Measurements from ENCODE around the gene STK24. TPM values are rescaled to one million over a fixed set of nuclear protein-coding genes. Genes with fewer than 3 reads are reported as not detected.

STK24 gene
- total and polyA plus RNA-seq, 2 of the 8 experiments (the other 6 are each of a cell fraction or from before 2014, with no cell fraction given): 62.8 to 143 TPM

GRCh38 chr13:98506728-98507230, 70.1 kb downstream of the STK24 start:
- H3K9ac ChIP-seq (replicated peaks in 1 of 4; ENCODE audit: extremely low read depth in 1 of 4, low read depth in 3 of 4, low read length in 3 of 4): no peak overlapping the region
- FAIRE-seq (no peak), DNase-seq (ENCODE audit: low read depth in 1 of 2, low spot score in 2 of 2) (no peak)
- peaks cover 21% of the 10 kb centered on the region for H3K79me1 ChIP-seq (ENCODE audit: low read depth, low read length)
- H3K14ac ChIP-seq (ENCODE audit: insufficient read length): no peak overlapping the region
- no peak overlapping the region for H2AK5ac ChIP-seq (ENCODE audit: low read depth, low read length)
- no peak overlapping the region for H4K91ac ChIP-seq (replicated peaks; ENCODE audit: insufficient read length, low read length)
- H3K4me2 ChIP-seq (ENCODE audit: insufficient read depth in 1 of 2, low read depth in 2 of 2, low read length in 2 of 2): 0 out of 4 replicates have a peak overlapping the region, but pooled peaks of 1 of the 2 experiments have one; percentile 1
- H3K56ac ChIP-seq (replicated peaks; ENCODE audit: insufficient read length, low read depth, low read length): no peak overlapping the region
- H3K4me3 ChIP-seq (ENCODE audit: extremely low read depth in 1 of 4, insufficient read depth in 2 of 4, low read depth in 3 of 4, low read length in 4 of 4): no peak overlapping the region
- H2BK5ac ChIP-seq (ENCODE audit: low read depth, low read length): 0 out of 2 replicates have a peak overlapping the region, but pooled peaks have one; percentile 37
- no peaks in the 10 kb centered on the region for H3K9me3 ChIP-seq (ENCODE audit: insufficient read depth in 2 of 2, low read depth in 1 of 2, low read length in 1 of 2)
- H2AFZ ChIP-seq (ENCODE audit: low read length): no peak overlapping the region
- peak overlapping the region; percentile 56 for H3K18ac ChIP-seq (ENCODE audit: extremely low read depth, low read length)
- no peaks in the 10 kb centered on the region for H3K36me3 ChIP-seq (ENCODE audit: control insufficient read depth in 2 of 4, insufficient read depth in 4 of 4, low read length in 3 of 4)
- H3K27ac ChIP-seq (ENCODE audit: low read depth, low read length): no peak overlapping the region
- no peak overlapping the region for H2BK20ac ChIP-seq (ENCODE audit: low read length)
- H4K5ac ChIP-seq (ENCODE audit: insufficient read length, low read depth, low read length): no peak overlapping the region
- no peak overlapping the region for H2BK12ac ChIP-seq (ENCODE audit: low read depth, low read length)
- H3K23me2 ChIP-seq (ENCODE audit: low read depth, low read length): no peaks in the 10 kb centered on the region
- H3K23ac ChIP-seq (ENCODE audit: insufficient read length): no peak overlapping the region
- 0 out of 2 replicates have a peak overlapping the region, but pooled peaks have one; percentile 63 for H4K8ac ChIP-seq (ENCODE audit: extremely low read depth, insufficient read depth, low read length)
- no peak overlapping the region for H3K4ac ChIP-seq (replicated peaks; ENCODE audit: insufficient read length, low read depth, low read length)
- 86% methylated on average over 16 of the region's 16 CpGs; no CpG with 5 or more reads in 1 of the 2 experiments for WGBS, 2 experiments (ENCODE audit: extremely low coverage in 1 of 2, insufficient coverage in 1 of 2, insufficient read length in 1 of 2, insufficient replicate concordance in 2 of 2, low coverage in 1 of 2, low lambda C conversion rate in 2 of 2, missing lambda C conversion rate in 1 of 2)
- peaks cover 6 to 22% (median 17%) of the 10 kb centered on the region in 4 experiments for H3K4me1 ChIP-seq (replicated peaks in 1 of 4; ENCODE audit: control insufficient read depth in 3 of 4, insufficient read depth in 4 of 4, low read length in 3 of 4)
- H2BK15ac ChIP-seq (ENCODE audit: low read length): no peak overlapping the region
- H3K27me3 ChIP-seq (replicated peaks in 1 of 4; ENCODE audit: control insufficient read depth in 3 of 4, extremely low read depth in 1 of 4, insufficient read depth in 3 of 4, low read length in 3 of 4): no peaks in the 10 kb centered on the region
- CTCF ChIA-PET (ENCODE audit: partially characterized antibody): interaction anchor here (0.7 to 4.1 kb wide), 17 partner anchors 9 to 147 kb away, joined by 3 to 18 read pairs (median 4); no protein-coding TSS in a partner anchor
- peaks cover 16 to 99% of the 10 kb centered on the region in 2 experiments; a peak in 3 of 4 replicates for H3K79me2 ChIP-seq (ENCODE audit: control insufficient read depth in 1 of 2, insufficient read depth in 2 of 2, low read length in 2 of 2)
- H2BK120ac ChIP-seq (replicated peaks; ENCODE audit: low read depth, low read length): no peak overlapping the region
- TF ChIP-seq GTF2F1 (IDR thresholded peaks at IDR 0.05; ENCODE audit: borderline replicate concordance, low read depth, low read length) (no peak), TEAD4 (IDR thresholded peaks at IDR 0.05; ENCODE audit: low read depth, low read length) (no peak), SIN3A (conservative IDR thresholded peaks at IDR 0.05 in 1 of 2, IDR thresholded peaks at IDR 0.05 in 1 of 2; ENCODE audit: low read depth in 1 of 2, low read length in 2 of 2) (no peak), CBX8 (IDR thresholded peaks at IDR 0.05; ENCODE audit: borderline replicate concordance, low read depth, low read length) (no peak), CHD1 (IDR thresholded peaks at IDR 0.05; ENCODE audit: low read depth, low read length) (no peak), SP4 (IDR thresholded peaks at IDR 0.05; ENCODE audit: low read length) (no peak)
- TF ChIP-seq, protein P1, sequence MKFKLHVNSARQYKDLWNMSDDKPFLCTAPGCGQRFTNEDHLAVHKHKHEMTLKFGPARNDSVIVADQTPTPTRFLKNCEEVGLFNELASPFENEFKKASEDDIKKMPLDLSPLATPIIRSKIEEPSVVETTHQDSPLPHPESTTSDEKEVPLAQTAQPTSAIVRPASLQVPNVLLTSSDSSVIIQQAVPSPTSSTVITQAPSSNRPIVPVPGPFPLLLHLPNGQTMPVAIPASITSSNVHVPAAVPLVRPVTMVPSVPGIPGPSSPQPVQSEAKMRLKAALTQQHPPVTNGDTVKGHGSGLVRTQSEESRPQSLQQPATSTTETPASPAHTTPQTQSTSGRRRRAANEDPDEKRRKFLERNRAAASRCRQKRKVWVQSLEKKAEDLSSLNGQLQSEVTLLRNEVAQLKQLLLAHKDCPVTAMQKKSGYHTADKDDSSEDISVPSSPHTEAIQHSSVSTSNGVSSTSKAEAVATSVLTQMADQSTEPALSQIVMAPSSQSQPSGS (IDR thresholded peaks at IDR 0.05; ENCODE audit: low read length): no peak
- peaks cover 17 to 26% of the 10 kb centered on the region in 2 experiments for H4K20me1 ChIP-seq (replicated peaks in 1 of 2; ENCODE audit: control insufficient read depth in 1 of 2, insufficient read depth in 2 of 2, low read length in 2 of 2)
- POLR2A ChIA-PET (ENCODE audit: partially characterized antibody): interaction anchor here (1.2 kb wide), 1 partner anchor 10 kb away, joined by 3 read pairs; no protein-coding TSS in a partner anchor
